HepG2 (cell line): Measurements from ENCODE around the gene ISG20L2. TPM values are rescaled to one million over a fixed set of nuclear protein-coding genes. Genes with fewer than 3 reads are reported as not detected.

Experiments used
- ATAC-seq: fragments of 200-7000 bp; cut with Tn5 transposase; 3 replicates; pipeline ENCODE4 v1.9.1; 2020; ENCODE audit warnings: mild to moderate bottlenecking, moderate library complexity
- BruUV-seq: library from RNA; stranded (reverse); fragments of 400-500 nt; replicated peaks from 2 replicates; lab custom pipeline; 2021; lab: Mats Ljungman, UMichigan
- CTCF ChIA-PET: fragments of 300-600 bp; formaldehyde crosslinking; extraction: SDS; loops from one replicate; lab custom pipeline; 2021; ENCODE audit warnings: low total read pairs, inconsistent platforms, low intra/inter-chr PET ratio; lab: Yijun Ruan, JAX
- POLR2A ChIA-PET: fragments of 350-600 bp; sonication (Branson Sonifier 250); formaldehyde crosslinking; loops from one replicate; lab custom pipeline; 2020; ENCODE audit warnings: antibody characterized with exemption, inconsistent platforms; lab: Yijun Ruan, JAX
- DNase-seq: peaks from one replicate; pipeline ENCODE4 v3.0.0-alpha.2; 2015; ENCODE audit warnings: low spot score
- FAIRE-seq: peaks from 3 replicates; lab custom pipeline; 2011; peaks lifted over from hg19 to GRCh38; lab: Jason Lieb, UNC
- H2AFZ ChIP-seq: one replicate; pipeline ENCODE4 v1.6.1; 2011; ENCODE audit warnings: low read length, inconsistent platforms
- H3K27ac ChIP-seq: fragments of 300-600 bp; 3 replicates; pipeline ENCODE4 v1.8.0; 2011; ENCODE audit warnings: mixed run types, mild to moderate bottlenecking, mixed read lengths, low read length, inconsistent platforms; ENCODE audit not compliant: insufficient read depth; ENCODE audit errors: extremely low read length
- H3K27me3 ChIP-seq, 2 experiments: fragments of 200-600 bp in 1 of 2; 2 replicates in 1 of 2; 3 replicates in 1 of 2; pipeline versions ENCODE4 v1.6.0 to v1.8.0; 2011; ENCODE audit warnings: low read length in 2 of 2, mild to moderate bottlenecking in 2 of 2, moderate library complexity in 2 of 2, inconsistent platforms in 1 of 2; ENCODE audit not compliant: insufficient read depth in 2 of 2, control insufficient read depth in 1 of 2
- H3K36me3 ChIP-seq, 2 experiments: fragments of 200-600 bp in 1 of 2; replicated peaks in 1 of 2; 2 replicates in 1 of 2; 3 replicates in 1 of 2; pipeline versions ENCODE4 v1.5.1 to v1.8.0; 2011; ENCODE audit warnings: low read length in 2 of 2, inconsistent platforms in 1 of 2; ENCODE audit not compliant: insufficient read depth in 2 of 2, control insufficient read depth in 1 of 2
- H3K4me1 ChIP-seq: 2 replicates; pipeline ENCODE4 v1.5.1; 2012; ENCODE audit warnings: low read length, inconsistent platforms; ENCODE audit not compliant: insufficient read depth
- H3K4me2 ChIP-seq: 2 replicates; pipeline ENCODE4 v1.6.0; 2011; ENCODE audit warnings: low read depth, low read length, inconsistent platforms
- H3K4me3 ChIP-seq, 3 experiments: fragments of 200-600 bp in 1 of 3; sonication (generic), shearing (Covaris generic) in 1 of 3; replicated peaks in 1 of 3; 2 replicates each; pipeline ENCODE4 v1.5.1; 2011 to 2016; ENCODE audit warnings: low read length in 3 of 3, inconsistent platforms in 2 of 3, low read depth in 2 of 3, mild to moderate bottlenecking in 2 of 3, control low read depth in 1 of 3, mixed read lengths in 1 of 3; ENCODE audit not compliant: insufficient read depth in 1 of 3
- H3K79me2 ChIP-seq: one replicate; pipeline ENCODE4 v1.6.1; 2011; ENCODE audit warnings: low read length, inconsistent platforms; ENCODE audit not compliant: insufficient read depth
- H3K9ac ChIP-seq: 2 replicates; pipeline ENCODE4 v1.6.0; 2011; ENCODE audit warnings: mild to moderate bottlenecking, low read depth, low read length, inconsistent platforms; ENCODE audit not compliant: insufficient read depth
- H3K9me3 ChIP-seq: 2 replicates; pipeline ENCODE4 v1.5.1; 2012; ENCODE audit warnings: mild to moderate bottlenecking, low read length
- H4K20me1 ChIP-seq: 2 replicates; pipeline ENCODE4 v1.6.0; 2011; ENCODE audit warnings: inconsistent platforms, mild to moderate bottlenecking, low read length, moderate library complexity; ENCODE audit not compliant: insufficient read depth
- GFI1 ChIP-seq: sonication (generic); formaldehyde crosslinking; IDR thresholded peaks from 2 replicates; pipeline ENCODE4 v1.5.0; 2020; ENCODE audit warnings: missing genetic modification reagents, mild to moderate bottlenecking, borderline replicate concordance
- MBD4 ChIP-seq: IDR thresholded peaks from 2 replicates; pipeline ENCODE4 v1.6.1; 2012; ENCODE audit warnings: low read length, inconsistent platforms, borderline replicate concordance
- PLRG1 ChIP-seq: fragments of 450-650 bp; conservative IDR thresholded peaks from 2 replicates; pipeline ENCODE4 v1.6.1; 2016
- ZNF180 ChIP-seq: sonication (generic); formaldehyde crosslinking; IDR thresholded peaks from 2 replicates; pipeline ENCODE4 v1.4.0; 2020; ENCODE audit warnings: low read depth, missing genetic modification reagents, borderline replicate concordance
- WGBS: methylation state at CpG from one replicate; pipeline ENCODE4 v1.1.6; 2017; ENCODE audit warnings: low lambda C conversion rate; 5-methylcytosine and 5-hydroxymethylcytosine counted together
- in situ Hi-C: cut with HindIII; loops from 2 replicates; pipeline ENCODE4 v1.10.0; 2017; ENCODE audit warnings: low pct_unique_long_range_greater_than_20kb; ENCODE audit not compliant: extremely low pct_ligation_motif_present
- intact Hi-C: fragments of 100-400 bp; cut with micrococcal nuclease; formaldehyde crosslinking; loops from one replicate; pipeline ENCODE4 v1.10.0; 2022; ENCODE audit not compliant: unreplicated experiment
- polyA plus RNA-seq, 8 experiments: library from polyadenylated mRNA; depleted of rRNA in 3 of 8; stranded (reverse) in 7 of 8; unstranded in 1 of 8; fragments of >200 nt; fragmentation: Illumina TruSeq in 4 of 8; extraction: Trizol in 4 of 8; gene quantifications; 2 replicates each; pipeline versions ENCODE4 v1.2.1 to v1.2.3, GENCODE V29; 2011 to 2016; ENCODE audit warnings: low read depth in 4 of 8, missing spikeins in 1 of 8, mixed read lengths in 1 of 8; ENCODE audit not compliant: insufficient read depth in 1 of 8
- total RNA-seq, 5 experiments: library from RNA; depleted of rRNA; stranded (reverse); fragments of >200 nt; fragmentation: Illumina TruSeq; extraction: Trizol; gene quantifications; 2 replicates each; pipeline ENCODE4 v1.2.3, GENCODE V29; 2016; ENCODE audit warnings: low read depth in 1 of 5
- TF ChIP-seq, protein P1 (sequence below): sonication (generic); formaldehyde crosslinking; IDR thresholded peaks from 2 replicates; pipeline ENCODE4 v1.5.0; 2020; ENCODE audit warnings: mild to moderate bottlenecking, missing genetic modification reagents, borderline replicate concordance

Gene ISG20L2
- total and polyA plus RNA-seq, 2 of the 13 experiments (the other 11 are each of a cell fraction or from before 2014, with no cell fraction given), result 19.8 to 21.3 TPM

DNA sequence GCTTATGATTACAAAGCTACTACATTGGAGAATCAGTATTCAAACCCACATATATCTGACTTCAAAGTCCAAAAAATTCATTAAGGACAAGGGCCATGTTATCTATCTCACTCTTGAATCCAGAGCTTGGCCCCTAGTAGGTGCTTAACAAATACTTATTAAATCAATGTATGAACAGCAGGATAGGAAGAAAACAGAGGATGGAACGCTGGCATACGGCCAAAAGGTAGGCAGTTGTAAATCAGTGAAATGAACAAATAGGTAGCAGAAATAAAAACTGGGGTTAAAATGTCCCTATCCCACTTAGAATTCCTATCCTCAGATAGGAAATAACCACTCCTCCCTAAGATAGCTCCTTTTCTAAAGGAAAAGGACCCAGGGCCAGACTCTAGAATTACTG, 10.3 kb upstream of the ISG20L2 start (continued):
- TF ChIP-seq, protein P1, sequence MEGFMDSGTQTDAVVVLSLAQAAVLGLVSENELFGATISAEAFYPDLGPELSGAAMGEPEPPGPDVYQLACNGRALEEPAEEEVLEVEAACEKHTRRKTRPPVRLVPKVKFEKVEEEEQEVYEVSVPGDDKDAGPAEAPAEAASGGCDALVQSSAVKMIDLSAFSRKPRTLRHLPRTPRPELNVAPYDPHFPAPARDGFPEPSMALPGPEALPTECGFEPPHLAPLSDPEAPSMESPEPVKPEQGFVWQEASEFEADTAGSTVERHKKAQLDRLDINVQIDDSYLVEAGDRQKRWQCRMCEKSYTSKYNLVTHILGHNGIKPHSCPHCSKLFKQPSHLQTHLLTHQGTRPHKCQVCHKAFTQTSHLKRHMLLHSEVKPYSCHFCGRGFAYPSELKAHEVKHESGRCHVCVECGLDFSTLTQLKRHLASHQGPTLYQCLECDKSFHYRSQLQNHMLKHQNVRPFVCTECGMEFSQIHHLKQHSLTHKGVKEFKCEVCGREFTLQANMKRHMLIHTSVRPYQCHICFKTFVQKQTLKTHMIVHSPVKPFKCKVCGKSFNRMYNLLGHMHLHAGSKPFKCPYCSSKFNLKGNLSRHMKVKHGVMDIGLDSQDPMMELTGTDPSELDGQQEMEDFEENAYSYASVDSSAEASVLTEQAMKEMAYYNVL (CRISPR knock-in tag), result no peak
- TF ChIP-seq ZNF180 (CRISPR knock-in tag) (no peak), MBD4 (no peak), PLRG1 (no peak)
- TF ChIP-seq, all 625 proteins: peak for 0

DNA sequence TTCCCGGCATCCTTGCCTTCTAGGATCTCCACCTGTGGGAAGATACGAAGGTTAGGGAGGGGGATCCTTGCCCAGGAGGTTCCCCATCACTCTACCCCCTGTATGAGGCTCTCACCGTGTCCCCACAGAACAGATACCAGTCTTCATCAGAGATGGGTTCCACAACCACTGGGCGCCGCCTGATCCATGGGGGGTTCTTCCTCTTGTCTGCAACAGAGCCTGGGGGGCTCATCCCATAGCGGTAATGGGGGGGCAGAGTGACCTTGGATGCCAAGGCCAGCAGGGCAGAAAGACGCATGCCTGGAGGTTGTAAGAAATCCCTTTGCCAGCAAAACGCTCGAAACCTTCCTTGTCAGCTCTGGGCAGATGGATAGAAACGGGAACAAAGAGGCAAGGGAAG, 9.8 kb upstream of the ISG20L2 start:
- H3K9me3 ChIP-seq, result no peaks in the 10 kb centered on the region
- peaks cover 16% of the 10 kb centered on the region for H3K4me1 ChIP-seq
- DNase-seq (no peak), FAIRE-seq (no peak), ATAC-seq (no peak)
- no peaks in the 10 kb centered on the region; a peak in 1 of 5 replicates for H3K27me3 ChIP-seq
- no peak overlapping the region for H3K27ac ChIP-seq
- H3K79me2 ChIP-seq, result peaks cover 4% of the 10 kb centered on the region
- CTCF ChIA-PET, result no interaction called here
- H3K4me2 ChIP-seq, result no peak overlapping the region
- 93% methylated on average over 10 of the region's 10 CpGs for WGBS
- peaks cover 2 to 16% of the 10 kb centered on the region in 2 experiments; a peak in 4 of 5 replicates for H3K36me3 ChIP-seq
- H2AFZ ChIP-seq, result no peak overlapping the region
- no TSS peak for BruUV-seq
- no peak overlapping the region for H3K4me3 ChIP-seq
- no peak overlapping the region for H3K9ac ChIP-seq
- in situ Hi-C loops, result no loop called here
- H4K20me1 ChIP-seq, result no peaks in the 10 kb centered on the region
- TF ChIP-seq GFI1 (CRISPR knock-in tag), result no peak
- POLR2A ChIA-PET, result no interaction called here
- intact Hi-C loops, result no loop called here
